DMS153 (cell line): ENCODE measurements around the gene IRS2.
A peak's percentile ranks its signal among the peaks of the same experiment; 100 is the strongest.
"Not testable (repeated sequence)": the region's sequence is repeated elsewhere in the genome, so short reads cannot be mapped to it uniquely, and the experiment has no call there.

Source experiments
- DNase-seq: peaks from one replicate; lab custom pipeline; 2025; lab: John Stamatoyannopoulos, UW

Gene IRS2

GRCh38 chr13:109786457-109787134 lies at the start of gene IRS2:
Gene IRS2, minus strand, starts transcription at chr13:109786583. Its CDS starts 530 bp downstream, at chr13:109786053.
- DNase-seq: peak; percentile 96

GRCh38 chr13:109834973-109835720 lies 48.8 kb upstream of the IRS2 start:
- no peak for DNase-seq

GRCh38 chr13:109833940-109834339 lies 47.6 kb upstream of the IRS2 start:
- no peak for DNase-seq

GRCh38 chr13:109833071-109833470 lies 46.7 kb upstream of the IRS2 start:
- no peak for DNase-seq

- DNase-seq: not testable (repeated sequence)
Measured at GRCh38 chr13:109828591-109829316, 42.4 kb upstream of the IRS2 start.

- not testable (repeated sequence) for DNase-seq
Measured at GRCh38 chr13:109823201-109823600, 36.8 kb upstream of the IRS2 start.

GRCh38 chr13:109821103-109821502 lies 34.7 kb upstream of the IRS2 start:
- peak; percentile 70 for DNase-seq

- peak; percentile 84 for DNase-seq
Measured at GRCh38 chr13:109819874-109820273, 33.5 kb upstream of the IRS2 start.

GRCh38 chr13:109818886-109819285 lies 32.5 kb upstream of the IRS2 start:
- DNase-seq: no peak

GRCh38 chr13:109817591-109818535 lies 31.5 kb upstream of the IRS2 start:
- peak; percentile 92 for DNase-seq

GRCh38 chr13:109816808-109817203 lies 30.4 kb upstream of the IRS2 start:
- DNase-seq: no peak

- peak; percentile 59 for DNase-seq
Measured at GRCh38 chr13:109816112-109816807, 29.9 kb upstream of the IRS2 start.

GRCh38 chr13:109815651-109816050 lies 29.3 kb upstream of the IRS2 start:
- DNase-seq: no peak

- no peak for DNase-seq
Measured at GRCh38 chr13:109813663-109814062, 27.3 kb upstream of the IRS2 start.

- DNase-seq: no peak
Measured at GRCh38 chr13:109812382-109812781, 26.0 kb upstream of the IRS2 start.

GRCh38 chr13:109810761-109811510 lies 24.6 kb upstream of the IRS2 start:
- no peak for DNase-seq

- DNase-seq: peak; percentile 64
Measured at GRCh38 chr13:109809216-109809932, 23.0 kb upstream of the IRS2 start.

GRCh38 chr13:109807345-109807744 lies 21.0 kb upstream of the IRS2 start:
- no peak for DNase-seq

GRCh38 chr13:109804654-109805053 lies 18.3 kb upstream of the IRS2 start:
- no peak for DNase-seq

GRCh38 chr13:109803825-109804224 lies 17.4 kb upstream of the IRS2 start:
- DNase-seq: no peak
